Effector memory CD4-positive, alpha-beta T cell (primary cell): ENCODE measurements around the gene ERICH3.

Source experiments
- DNase-seq, 3 donors: peaks; one replicate each; pipeline ENCODE4 v3.0.0-alpha.2; 2020
- H3K27ac ChIP-seq: 2 replicates; pipeline ENCODE4 v1.7.0; 2013; ENCODE audit warnings: mild to moderate bottlenecking, low read length, moderate library complexity; ENCODE audit not compliant: insufficient read depth, poor library complexity, severe bottlenecking
- H3K27me3 ChIP-seq: replicated peaks from 2 replicates; pipeline ENCODE4 v1.7.0; 2013; ENCODE audit warnings: mild to moderate bottlenecking, low read length; ENCODE audit not compliant: insufficient read depth, control insufficient read depth, poor library complexity, severe bottlenecking
- H3K36me3 ChIP-seq: 2 replicates; pipeline ENCODE4 v1.7.0; 2013; ENCODE audit warnings: mild to moderate bottlenecking, low read length, moderate library complexity; ENCODE audit not compliant: control insufficient read depth, insufficient read depth
- H3K4me1 ChIP-seq: 2 replicates; pipeline ENCODE4 v1.7.0; 2013; ENCODE audit warnings: low read length, mild to moderate bottlenecking; ENCODE audit not compliant: control insufficient read depth, insufficient read depth, poor library complexity, severe bottlenecking
- H3K4me3 ChIP-seq: 2 replicates; pipeline ENCODE4 v1.7.0; 2013; ENCODE audit warnings: low read length, low read depth, mild to moderate bottlenecking; ENCODE audit not compliant: insufficient read depth, poor library complexity, severe bottlenecking
- H3K9me3 ChIP-seq: 2 replicates; pipeline ENCODE4 v1.7.0; 2013; ENCODE audit warnings: mild to moderate bottlenecking, low read length, moderate library complexity; ENCODE audit not compliant: control insufficient read depth

ERICH3 gene

GRCh38 chr1:74578101-74578500, 95.5 kb downstream of the ERICH3 start:
- Histone ChIP-seq H3K9me3 (no peaks in the 10 kb centered on the region), H3K27ac (no peak overlapping the region), H3K4me1 (no peaks in the 10 kb centered on the region), H3K4me3 (no peak overlapping the region), H3K27me3 (no peaks in the 10 kb centered on the region), H3K36me3 (no peaks in the 10 kb centered on the region)
- no peak for DNase-seq

GRCh38 chr1:74571891-74572290, 101.7 kb downstream of the ERICH3 start:
- Histone ChIP-seq H3K9me3 (no peaks in the 10 kb centered on the region), H3K4me1 (no peaks in the 10 kb centered on the region), H3K27ac (no peak overlapping the region), H3K27me3 (no peaks in the 10 kb centered on the region), H3K36me3 (no peaks in the 10 kb centered on the region), H3K4me3 (no peak overlapping the region)
- DNase-seq, result no peak

- Histone ChIP-seq H3K9me3 (no peaks in the 10 kb centered on the region), H3K4me3 (no peak overlapping the region), H3K27ac (no peak overlapping the region), H3K4me1 (no peaks in the 10 kb centered on the region), H3K27me3 (no peaks in the 10 kb centered on the region), H3K36me3 (no peaks in the 10 kb centered on the region)
- no peak for DNase-seq
Observed at GRCh38 chr1:74571493-74571800, 102.1 kb downstream of the ERICH3 start.

DNA sequence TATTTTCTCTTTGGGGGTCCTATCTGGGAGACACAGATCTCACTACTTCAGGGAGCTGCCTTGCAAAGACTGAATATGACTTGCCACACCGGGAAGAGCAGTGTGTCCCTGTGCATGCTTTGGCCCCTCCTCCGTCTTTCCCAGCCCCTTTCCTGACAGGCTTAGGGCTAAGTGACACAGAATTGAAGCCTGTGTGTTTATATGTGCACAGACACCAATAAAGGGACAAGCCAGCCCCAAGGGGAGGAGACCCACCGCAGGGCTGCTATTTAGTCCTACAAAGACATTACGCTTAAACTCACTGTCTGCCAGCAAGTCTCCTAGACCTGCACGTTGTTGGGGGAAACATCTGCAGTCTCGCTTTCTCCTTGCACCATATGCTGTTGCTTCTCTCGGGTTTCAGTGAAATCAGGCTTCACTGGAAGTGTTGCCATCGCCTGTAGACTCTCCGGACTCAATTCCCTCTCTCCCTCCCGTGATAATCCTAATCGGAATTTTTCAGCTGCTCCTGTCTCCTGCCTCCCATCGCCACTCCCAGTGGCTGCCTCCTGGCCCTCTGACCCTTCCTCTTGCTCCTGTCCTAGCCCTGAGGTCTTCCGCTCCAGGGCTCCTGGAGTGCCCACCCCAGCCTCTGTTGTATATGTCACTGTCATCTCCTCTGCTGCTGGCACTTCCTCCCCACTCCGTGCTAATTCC, 102.6 kb downstream of the ERICH3 start:
- Histone ChIP-seq H3K4me1 (no peaks in the 10 kb centered on the region), H3K27me3 (no peaks in the 10 kb centered on the region), H3K4me3 (no peak overlapping the region), H3K9me3 (no peaks in the 10 kb centered on the region), H3K36me3 (no peaks in the 10 kb centered on the region), H3K27ac (no peak overlapping the region)
- no peak for DNase-seq

- no peak for DNase-seq
- Histone ChIP-seq H3K4me1 (no peaks in the 10 kb centered on the region), H3K27me3 (no peaks in the 10 kb centered on the region), H3K4me3 (no peak overlapping the region), H3K9me3 (no peaks in the 10 kb centered on the region), H3K36me3 (no peaks in the 10 kb centered on the region), H3K27ac (no peak overlapping the region)
Observed at GRCh38 chr1:74549932-74550331, 123.7 kb downstream of the ERICH3 start.

DNA sequence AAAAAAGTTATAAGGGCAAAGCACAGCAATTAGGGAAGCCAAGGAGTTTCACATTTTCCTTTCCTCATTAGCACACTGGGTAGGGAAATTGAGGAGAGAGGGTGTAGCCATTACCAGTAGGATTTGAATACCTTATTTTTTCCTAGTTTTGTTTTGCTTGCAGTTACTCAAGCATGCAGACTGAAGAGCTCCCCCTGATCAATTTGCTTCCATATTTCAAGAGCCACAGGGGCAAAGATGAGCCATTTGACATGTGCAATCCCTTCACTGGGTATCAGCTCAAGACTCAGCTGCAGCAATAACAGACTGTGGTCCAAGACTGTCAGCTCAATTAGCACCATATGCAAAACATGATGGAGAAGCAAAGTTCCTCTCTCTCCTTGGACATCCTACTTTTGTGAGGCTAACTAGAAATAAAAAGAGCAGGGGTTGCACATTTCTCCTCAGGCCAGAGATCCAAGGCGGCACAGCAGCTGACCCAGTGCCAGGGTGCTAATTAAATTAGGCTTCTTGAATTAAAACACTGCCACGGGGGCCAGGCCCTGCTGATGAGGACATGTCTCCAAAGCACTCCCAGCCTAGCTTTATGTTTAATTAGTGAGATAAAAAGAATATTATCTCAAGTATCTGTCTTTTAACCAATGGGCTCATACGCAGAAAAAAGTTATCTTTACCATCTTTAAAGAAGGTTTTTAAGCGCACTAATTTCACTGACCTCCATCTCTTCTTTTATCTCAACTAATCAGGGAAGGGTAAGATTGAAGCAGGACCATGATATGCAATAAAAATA, 124.4 kb downstream of the ERICH3 start:
- no peaks in the 10 kb centered on the region for H3K36me3 ChIP-seq
- no peak overlapping the region for H3K27ac ChIP-seq
- no peak overlapping the region for H3K4me3 ChIP-seq
- H3K27me3 ChIP-seq, result no peaks in the 10 kb centered on the region
- no peaks in the 10 kb centered on the region for H3K9me3 ChIP-seq
- DNase-seq, result no peak
- no peaks in the 10 kb centered on the region for H3K4me1 ChIP-seq

GRCh38 chr1:74545821-74546220, 127.8 kb downstream of the ERICH3 start:
- H3K9me3 ChIP-seq, result no peaks in the 10 kb centered on the region

GRCh38 chr1:74534241-74534640, 139.4 kb downstream of the ERICH3 start:
- no peak for DNase-seq
- Histone ChIP-seq H3K4me1 (no peaks in the 10 kb centered on the region), H3K27ac (no peak overlapping the region), H3K27me3 (no peaks in the 10 kb centered on the region), H3K9me3 (no peaks in the 10 kb centered on the region), H3K4me3 (no peak overlapping the region), H3K36me3 (no peaks in the 10 kb centered on the region)

More at GRCh38 chr1:74545821-74546220, 127.8 kb downstream of the ERICH3 start:
- Histone ChIP-seq H3K36me3 (no peaks in the 10 kb centered on the region), H3K27ac (no peak overlapping the region), H3K4me3 (no peak overlapping the region), H3K27me3 (no peaks in the 10 kb centered on the region), H3K4me1 (no peaks in the 10 kb centered on the region)
- DNase-seq, result no peak

DNA sequence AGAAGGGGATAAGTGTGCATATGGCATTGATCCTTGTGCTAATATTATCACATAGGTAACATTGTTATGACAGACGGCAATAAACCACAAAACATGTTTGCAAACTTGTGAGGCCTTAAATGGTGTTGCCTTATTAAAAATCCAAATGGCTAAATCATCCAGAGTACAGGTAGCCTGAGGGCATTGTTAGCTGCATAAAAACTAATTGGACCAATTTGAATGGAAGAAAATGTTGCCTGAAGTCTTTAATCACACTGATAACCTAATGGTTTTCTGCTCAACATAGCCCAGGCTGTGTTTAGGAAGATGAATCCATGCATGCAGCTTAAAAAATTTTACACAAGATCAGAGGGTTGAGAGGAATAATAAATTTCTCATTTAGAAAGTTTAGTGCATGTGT, 141.8 kb downstream of the ERICH3 start:
- Histone ChIP-seq H3K4me3 (no peak overlapping the region), H3K4me1 (no peaks in the 10 kb centered on the region), H3K27ac (no peak overlapping the region), H3K27me3 (no peaks in the 10 kb centered on the region), H3K9me3 (no peaks in the 10 kb centered on the region), H3K36me3 (no peaks in the 10 kb centered on the region)
- DNase-seq, result no peak

- Histone ChIP-seq H3K4me1 (no peaks in the 10 kb centered on the region), H3K9me3 (no peaks in the 10 kb centered on the region), H3K36me3 (no peaks in the 10 kb centered on the region), H3K27me3 (no peaks in the 10 kb centered on the region), H3K4me3 (no peak overlapping the region), H3K27ac (no peak overlapping the region)
- no peak for DNase-seq
Observed at GRCh38 chr1:74530892-74531291, 142.7 kb downstream of the ERICH3 start.
